ENCODE results near the gene CAP2.

Gene CAP2

GRCh38 chr6:17448165-17448564 lies 54.8 kb downstream of the CAP2 start:
- Histone ChIP-seq H3K4me2 (ENCODE audit: low read length) (no peak overlapping the region), H3K9me2 (ENCODE audit: low read depth, low read length) (no peaks in the 10 kb centered on the region), H3K36me3 (ENCODE audit: insufficient read depth, low read length) (no peaks in the 10 kb centered on the region), H3K27me3 (ENCODE audit: insufficient read depth, low read length) (no peaks in the 10 kb centered on the region), H3K4me1 (ENCODE audit: insufficient read depth, low read length, severe bottlenecking) (no peaks in the 10 kb centered on the region), H4K20me1 (ENCODE audit: insufficient read depth, low read length) (no peaks in the 10 kb centered on the region), H2AFZ (ENCODE audit: low read length) (no peak overlapping the region), H3K9me3 (ENCODE audit: low read length) (no peaks in the 10 kb centered on the region), H3F3A (ENCODE audit: insufficient read depth, low read length) (no peaks in the 10 kb centered on the region), H3K4me3 (ENCODE audit: low read depth, low read length, poor library complexity, severe bottlenecking) (no peak overlapping the region), H3K79me2 (ENCODE audit: insufficient read depth, low read length) (no peaks in the 10 kb centered on the region), H3K9ac (ENCODE audit: low read length) (no peak overlapping the region), H3K27ac (ENCODE audit: low read depth, low read length, poor library complexity, severe bottlenecking) (no peak overlapping the region)
- no peak for TF ChIP-seq CTCF (IDR thresholded peaks at IDR 0.05; ENCODE audit: low read length)
- TF ChIP-seq EZH2 (IDR thresholded peaks at IDR 0.05; ENCODE audit: borderline replicate concordance, low read length) = no peak

GRCh38 chr6:17450397-17450796 lies 57.0 kb downstream of the CAP2 start:
- H3F3A ChIP-seq (ENCODE audit: insufficient read depth, low read length) = no peaks in the 10 kb centered on the region
- no peaks in the 10 kb centered on the region for H3K79me2 ChIP-seq (ENCODE audit: insufficient read depth, low read length)
- H3K9me2 ChIP-seq (ENCODE audit: low read depth, low read length) = no peaks in the 10 kb centered on the region
- no peak overlapping the region for H3K4me2 ChIP-seq (ENCODE audit: low read length)
- H2AFZ ChIP-seq (ENCODE audit: low read length) = no peak overlapping the region
- H3K9ac ChIP-seq (ENCODE audit: low read length) = no peak overlapping the region
- H3K4me1 ChIP-seq (ENCODE audit: insufficient read depth, low read length, severe bottlenecking) = no peaks in the 10 kb centered on the region
- H4K20me1 ChIP-seq (ENCODE audit: insufficient read depth, low read length) = no peaks in the 10 kb centered on the region
- no peaks in the 10 kb centered on the region for H3K9me3 ChIP-seq (ENCODE audit: low read length)
- H3K27ac ChIP-seq (ENCODE audit: low read depth, low read length, poor library complexity, severe bottlenecking) = no peak overlapping the region
- H3K36me3 ChIP-seq (ENCODE audit: insufficient read depth, low read length) = no peaks in the 10 kb centered on the region
- no peak overlapping the region for H3K4me3 ChIP-seq (ENCODE audit: low read depth, low read length, poor library complexity, severe bottlenecking)
- TF ChIP-seq EZH2 (IDR thresholded peaks at IDR 0.05; ENCODE audit: borderline replicate concordance, low read length) = no peak
- no peak for TF ChIP-seq CTCF (IDR thresholded peaks at IDR 0.05; ENCODE audit: low read length)
- no peaks in the 10 kb centered on the region for H3K27me3 ChIP-seq (ENCODE audit: insufficient read depth, low read length)

GRCh38 chr6:17450832-17451231 lies 57.4 kb downstream of the CAP2 start:
- H3K4me3 ChIP-seq (ENCODE audit: low read depth, low read length, poor library complexity, severe bottlenecking) = no peak overlapping the region
- H4K20me1 ChIP-seq (ENCODE audit: insufficient read depth, low read length) = no peaks in the 10 kb centered on the region
- H3K27me3 ChIP-seq (ENCODE audit: insufficient read depth, low read length) = no peaks in the 10 kb centered on the region
- no peaks in the 10 kb centered on the region for H3K9me3 ChIP-seq (ENCODE audit: low read length)
- no peak overlapping the region for H3K9ac ChIP-seq (ENCODE audit: low read length)
- H3K27ac ChIP-seq (ENCODE audit: low read depth, low read length, poor library complexity, severe bottlenecking) = no peak overlapping the region
- H3K36me3 ChIP-seq (ENCODE audit: insufficient read depth, low read length) = no peaks in the 10 kb centered on the region
- no peaks in the 10 kb centered on the region for H3F3A ChIP-seq (ENCODE audit: insufficient read depth, low read length)
- no peaks in the 10 kb centered on the region for H3K4me1 ChIP-seq (ENCODE audit: insufficient read depth, low read length, severe bottlenecking)
- H3K4me2 ChIP-seq (ENCODE audit: low read length) = no peak overlapping the region
- no peaks in the 10 kb centered on the region for H3K9me2 ChIP-seq (ENCODE audit: low read depth, low read length)
- H2AFZ ChIP-seq (ENCODE audit: low read length) = no peak overlapping the region
- TF ChIP-seq CTCF (IDR thresholded peaks at IDR 0.05; ENCODE audit: low read length) (no peak), EZH2 (IDR thresholded peaks at IDR 0.05; ENCODE audit: borderline replicate concordance, low read length) (no peak)
- H3K79me2 ChIP-seq (ENCODE audit: insufficient read depth, low read length) = no peaks in the 10 kb centered on the region

Data from OCI-LY1 (cell line).